ENCODE measurements around the gene RBM43. TPM values are rescaled to one million over a fixed set of nuclear protein-coding genes. Genes with fewer than 3 reads are reported as not detected.

Gene RBM43
- total RNA-seq, 2 donors from 2014 or later = 2.5 to 2.9 TPM

DNA sequence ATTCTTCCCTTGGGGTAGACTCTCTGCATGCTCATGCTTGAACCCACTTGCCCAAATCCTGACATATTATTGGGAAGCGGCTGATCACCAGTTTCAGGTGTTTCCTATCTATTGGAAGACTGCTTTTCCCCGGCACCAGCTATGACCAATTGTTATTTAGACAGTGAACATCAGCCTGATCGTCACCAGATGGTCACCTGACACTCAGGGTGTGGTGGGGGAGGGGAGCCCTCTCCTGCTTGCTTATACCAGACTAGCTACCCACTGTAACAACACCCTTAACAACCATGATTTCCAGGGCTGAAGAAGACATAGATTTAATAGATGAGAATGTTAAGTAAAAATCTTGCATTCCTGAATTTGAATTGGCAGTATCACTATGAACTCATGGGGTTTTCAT is 44.3 kb downstream of the RBM43 start:
- no peaks in the 10 kb centered on the region for H3K4me1 Mint-ChIP-seq
- ATAC-seq (replicated peaks) = no peak
- H3K27ac Mint-ChIP-seq = no peak overlapping the region
- no peaks in the 10 kb centered on the region for H3K9me3 Mint-ChIP-seq
- H3K4me3 Mint-ChIP-seq = no peak overlapping the region
- H3K27me3 Mint-ChIP-seq = peaks cover 15% of the 10 kb centered on the region
- no peaks in the 10 kb centered on the region for H3K36me3 Mint-ChIP-seq (ENCODE audit: low read depth)

DNA sequence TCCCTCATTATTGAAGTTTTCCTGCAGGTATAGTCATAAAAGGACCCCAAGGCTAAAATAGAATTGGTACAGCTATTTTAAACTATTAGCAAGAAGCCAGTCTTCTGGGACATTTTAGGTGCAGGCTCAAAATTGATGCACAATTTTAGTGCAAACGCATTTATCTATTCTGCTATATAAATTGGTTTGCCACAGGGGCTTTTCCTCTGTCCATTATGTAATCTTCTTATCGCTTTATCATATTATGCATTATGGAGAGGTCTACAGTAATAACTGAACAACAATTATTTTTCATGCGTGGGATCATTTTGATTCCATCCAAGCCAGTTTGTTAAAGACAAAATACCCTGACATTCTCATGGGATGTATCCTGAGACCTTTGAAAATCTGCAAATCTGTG is 54.6 kb downstream of the RBM43 start:
- no peak overlapping the region for H3K4me3 Mint-ChIP-seq
- H3K9me3 Mint-ChIP-seq = no peaks in the 10 kb centered on the region
- H3K36me3 Mint-ChIP-seq (ENCODE audit: low read depth) = no peaks in the 10 kb centered on the region
- no peak for ATAC-seq (replicated peaks)
- no peaks in the 10 kb centered on the region for H3K4me1 Mint-ChIP-seq
- peaks cover 4% of the 10 kb centered on the region for H3K27me3 Mint-ChIP-seq
- H3K27ac Mint-ChIP-seq = no peak overlapping the region

DNA sequence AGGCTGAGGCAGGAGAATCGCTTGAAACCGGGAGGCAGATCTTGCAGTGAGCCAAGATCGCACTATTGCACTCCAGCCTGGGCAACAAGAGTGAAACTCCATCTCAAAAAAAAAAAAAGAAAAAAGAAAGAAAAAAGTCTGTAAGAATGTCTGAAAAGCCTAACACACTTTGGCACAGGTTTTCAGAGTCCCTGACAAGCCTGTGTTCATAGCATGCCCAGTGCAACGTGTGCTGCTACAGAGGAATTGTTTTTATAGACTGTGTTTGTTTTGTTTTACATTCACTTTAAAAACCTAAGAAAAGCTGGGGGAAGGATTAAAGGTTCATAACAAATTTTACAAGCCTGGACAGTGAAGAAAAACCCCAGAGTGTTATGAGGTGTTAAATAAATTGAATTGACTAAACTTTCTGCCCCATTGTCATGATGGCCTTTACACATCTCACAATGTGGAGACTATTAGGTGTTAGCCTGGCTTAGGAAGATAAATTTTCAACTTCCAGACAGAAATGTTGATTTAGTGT is 55.2 kb downstream of the RBM43 start:
- Mint-ChIP-seq H3K4me1 (no peaks in the 10 kb centered on the region), H3K9me3 (no peaks in the 10 kb centered on the region), H3K36me3 (ENCODE audit: low read depth) (no peaks in the 10 kb centered on the region), H3K27ac (no peak overlapping the region), H3K4me3 (no peak overlapping the region), H3K27me3 (peaks cover 6% of the 10 kb centered on the region)
- ATAC-seq (replicated peaks) = no peak

GRCh38 chr2:151205571-151205970 is 56.1 kb downstream of the RBM43 start:
- Mint-ChIP-seq H3K27me3 (peaks cover 7% of the 10 kb centered on the region), H3K9me3 (no peaks in the 10 kb centered on the region), H3K4me3 (no peak overlapping the region), H3K36me3 (ENCODE audit: low read depth) (no peaks in the 10 kb centered on the region), H3K27ac (no peak overlapping the region), H3K4me1 (no peaks in the 10 kb centered on the region)
- ATAC-seq (replicated peaks) = no peak

DNA sequence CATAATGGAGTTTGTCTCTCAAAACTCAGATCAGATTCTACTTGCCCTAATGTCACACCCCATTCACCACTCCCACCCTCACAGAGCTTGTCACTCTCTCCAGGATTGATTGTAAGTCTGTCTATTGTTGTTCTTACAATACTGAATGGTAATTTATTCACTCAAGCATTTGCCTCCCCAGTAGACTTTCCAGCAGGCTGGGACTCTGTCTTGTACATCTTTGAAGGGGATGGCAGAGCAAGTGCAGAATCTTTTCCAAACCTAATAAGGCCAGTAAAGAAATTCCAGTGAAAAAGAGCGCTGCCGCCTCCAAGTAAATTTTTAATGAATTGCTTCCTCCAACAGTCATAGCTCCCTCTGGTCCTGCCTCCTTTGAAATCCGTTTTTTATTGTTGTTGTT is 56.9 kb downstream of the RBM43 start:
- Mint-ChIP-seq H3K27ac (no peak overlapping the region), H3K9me3 (no peaks in the 10 kb centered on the region), H3K4me1 (no peaks in the 10 kb centered on the region), H3K4me3 (no peak overlapping the region), H3K27me3 (peaks cover 6% of the 10 kb centered on the region), H3K36me3 (ENCODE audit: low read depth) (no peaks in the 10 kb centered on the region)
- no peak for ATAC-seq (replicated peaks)

- no peak overlapping the region for H3K4me3 Mint-ChIP-seq
- ATAC-seq (replicated peaks) = no peak
- peaks cover 15% of the 10 kb centered on the region for H3K27me3 Mint-ChIP-seq
- H3K4me1 Mint-ChIP-seq = no peaks in the 10 kb centered on the region
- H3K9me3 Mint-ChIP-seq = no peaks in the 10 kb centered on the region
- H3K36me3 Mint-ChIP-seq (ENCODE audit: low read depth) = no peaks in the 10 kb centered on the region
- no peak overlapping the region for H3K27ac Mint-ChIP-seq
These were observed 60.8 kb downstream of the RBM43 start for GRCh38 chr2:151200844-151201243.

- Mint-ChIP-seq H3K27ac (no peak overlapping the region), H3K4me1 (no peaks in the 10 kb centered on the region), H3K9me3 (no peaks in the 10 kb centered on the region), H3K36me3 (ENCODE audit: low read depth) (no peaks in the 10 kb centered on the region), H3K4me3 (no peak overlapping the region), H3K27me3 (peaks cover 16% of the 10 kb centered on the region)
- ATAC-seq (replicated peaks) = no peak
These were observed 61.4 kb downstream of the RBM43 start for GRCh38 chr2:151200277-151200676.

GRCh38 chr2:151198645-151199044 is 63.0 kb downstream of the RBM43 start:
- H3K27me3 Mint-ChIP-seq = peaks cover 16% of the 10 kb centered on the region
- no peak overlapping the region for H3K27ac Mint-ChIP-seq
- H3K36me3 Mint-ChIP-seq (ENCODE audit: low read depth) = no peaks in the 10 kb centered on the region
- no peaks in the 10 kb centered on the region for H3K4me1 Mint-ChIP-seq
- H3K9me3 Mint-ChIP-seq = no peaks in the 10 kb centered on the region
- no peak overlapping the region for H3K4me3 Mint-ChIP-seq
- no peak for ATAC-seq (replicated peaks)

Other genes starting within 250 kb of the RBM43 start
- 10 to 100 TPM; 15.1 to 24.1 TPM for gene NMI, start 27.8 kb upstream of the RBM43 start, total RNA-seq
- gene TNFAIP6, start 95.7 kb upstream of the RBM43 start, total RNA-seq = not detected
- 10 to 100 TPM; 62.3 to 75.9 TPM for gene RIF1, start 148.0 kb upstream of the RBM43 start, total RNA-seq